Neural crest cell (in vitro differentiated cells): ENCODE results near the gene ANKRD27. TPM values are rescaled to one million over a fixed set of nuclear protein-coding genes. Genes with fewer than 3 reads are reported as not detected.
"Not testable (repeated sequence)": the region's sequence is repeated elsewhere in the genome, so short reads cannot be mapped to it uniquely, and the experiment has no call there.

Source experiments
- DNase-seq: peaks from one replicate; pipeline ENCODE4 v3.0.0; 2021; ENCODE audit warnings: low read depth, mixed read lengths, low spot score
- H3K27ac Mint-ChIP-seq: one replicate; pipeline ENCODE4 v1.8.0; 2021; ENCODE audit warnings: mild to moderate bottlenecking, mixed read lengths; ENCODE audit not compliant: unreplicated experiment
- H3K27me3 Mint-ChIP-seq: 2 replicates; pipeline ENCODE4 v1.8.0; 2021; ENCODE audit warnings: low read depth, mild to moderate bottlenecking, mixed read lengths
- H3K36me3 Mint-ChIP-seq: 2 replicates; pipeline ENCODE4 v1.8.0; 2021; ENCODE audit warnings: low read depth, mild to moderate bottlenecking, mixed read lengths
- H3K4me1 Mint-ChIP-seq: 2 replicates; pipeline ENCODE4 v1.8.0; 2021; ENCODE audit warnings: mixed read lengths
- H3K4me3 Mint-ChIP-seq: one replicate; pipeline ENCODE4 v1.8.0; 2021; ENCODE audit warnings: mild to moderate bottlenecking, mixed read lengths
- H3K9me3 Mint-ChIP-seq: 2 replicates; pipeline ENCODE4 v1.8.0; 2021; ENCODE audit warnings: mixed read lengths
- total RNA-seq: library from RNA; stranded (reverse); gene quantifications from 2 replicates; pipeline ENCODE4 v1.2.1, GENCODE V29; 2021
- TF ChIP-seq, protein P1 (sequence below): fragments of 200-600 bp; sonication (generic); conservative IDR thresholded peaks from 2 replicates; pipeline ENCODE4 v1.5.0; 2021; ENCODE audit warnings: antibody characterized with exemption, mild to moderate bottlenecking

ANKRD27 gene
- total RNA-seq, 1 donor from 2014 or later, result 25.1 TPM

DNA sequence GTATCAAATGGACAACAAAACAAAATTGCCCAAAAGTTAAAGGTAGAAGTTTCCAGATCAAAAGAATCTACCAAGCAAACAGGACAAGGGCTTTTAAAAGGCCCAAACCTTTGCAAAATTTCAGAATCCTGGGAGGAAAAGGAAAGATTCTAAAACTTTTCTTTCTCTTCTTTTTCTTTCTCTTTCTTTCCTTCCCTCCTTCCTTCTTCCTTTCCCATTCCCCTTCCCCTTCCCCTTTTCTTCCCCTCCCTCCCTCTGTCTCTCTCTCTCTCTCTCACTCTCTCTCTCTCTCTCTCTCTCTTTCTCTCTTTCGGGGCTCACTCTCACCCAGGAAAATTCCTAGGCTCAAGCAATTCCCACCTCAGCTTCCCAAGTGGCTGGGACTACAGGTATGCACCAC lies 98.2 kb downstream of the ANKRD27 start:
- DNase-seq, result no peak
- TF ChIP-seq, protein P1, sequence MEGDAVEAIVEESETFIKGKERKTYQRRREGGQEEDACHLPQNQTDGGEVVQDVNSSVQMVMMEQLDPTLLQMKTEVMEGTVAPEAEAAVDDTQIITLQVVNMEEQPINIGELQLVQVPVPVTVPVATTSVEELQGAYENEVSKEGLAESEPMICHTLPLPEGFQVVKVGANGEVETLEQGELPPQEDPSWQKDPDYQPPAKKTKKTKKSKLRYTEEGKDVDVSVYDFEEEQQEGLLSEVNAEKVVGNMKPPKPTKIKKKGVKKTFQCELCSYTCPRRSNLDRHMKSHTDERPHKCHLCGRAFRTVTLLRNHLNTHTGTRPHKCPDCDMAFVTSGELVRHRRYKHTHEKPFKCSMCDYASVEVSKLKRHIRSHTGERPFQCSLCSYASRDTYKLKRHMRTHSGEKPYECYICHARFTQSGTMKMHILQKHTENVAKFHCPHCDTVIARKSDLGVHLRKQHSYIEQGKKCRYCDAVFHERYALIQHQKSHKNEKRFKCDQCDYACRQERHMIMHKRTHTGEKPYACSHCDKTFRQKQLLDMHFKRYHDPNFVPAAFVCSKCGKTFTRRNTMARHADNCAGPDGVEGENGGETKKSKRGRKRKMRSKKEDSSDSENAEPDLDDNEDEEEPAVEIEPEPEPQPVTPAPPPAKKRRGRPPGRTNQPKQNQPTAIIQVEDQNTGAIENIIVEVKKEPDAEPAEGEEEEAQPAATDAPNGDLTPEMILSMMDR, result no peak
- peaks cover 19% of the 10 kb centered on the region for H3K27me3 Mint-ChIP-seq
- H3K4me1 Mint-ChIP-seq, result peaks cover 8% of the 10 kb centered on the region
- no peaks in the 10 kb centered on the region for H3K36me3 Mint-ChIP-seq
- no peak overlapping the region for H3K4me3 Mint-ChIP-seq
- no peaks in the 10 kb centered on the region for H3K9me3 Mint-ChIP-seq
- H3K27ac Mint-ChIP-seq, result no peak overlapping the region

DNA sequence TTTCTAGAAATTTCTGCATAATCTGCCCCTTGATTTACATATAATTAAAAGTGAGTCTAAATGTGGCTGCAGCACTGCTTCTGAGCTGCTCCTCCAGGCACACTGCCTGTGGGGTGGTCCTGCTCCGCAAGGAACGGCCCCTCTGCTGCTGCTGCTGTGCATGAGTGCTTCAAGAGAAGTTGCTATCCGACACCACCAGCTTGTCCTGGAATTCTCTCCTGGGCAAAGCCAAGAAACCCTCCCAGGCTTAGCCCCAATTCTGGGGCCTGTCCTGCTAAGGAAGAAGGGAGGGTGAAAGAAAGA lies 101.5 kb downstream of the ANKRD27 start:
- Mint-ChIP-seq H3K4me3 (no peak overlapping the region), H3K36me3 (no peaks in the 10 kb centered on the region), H3K4me1 (peaks cover 6% of the 10 kb centered on the region), H3K27me3 (peaks cover 19% of the 10 kb centered on the region), H3K27ac (no peak overlapping the region), H3K9me3 (no peaks in the 10 kb centered on the region)
- no peak for DNase-seq
- TF ChIP-seq, protein P1, result no peak

DNA sequence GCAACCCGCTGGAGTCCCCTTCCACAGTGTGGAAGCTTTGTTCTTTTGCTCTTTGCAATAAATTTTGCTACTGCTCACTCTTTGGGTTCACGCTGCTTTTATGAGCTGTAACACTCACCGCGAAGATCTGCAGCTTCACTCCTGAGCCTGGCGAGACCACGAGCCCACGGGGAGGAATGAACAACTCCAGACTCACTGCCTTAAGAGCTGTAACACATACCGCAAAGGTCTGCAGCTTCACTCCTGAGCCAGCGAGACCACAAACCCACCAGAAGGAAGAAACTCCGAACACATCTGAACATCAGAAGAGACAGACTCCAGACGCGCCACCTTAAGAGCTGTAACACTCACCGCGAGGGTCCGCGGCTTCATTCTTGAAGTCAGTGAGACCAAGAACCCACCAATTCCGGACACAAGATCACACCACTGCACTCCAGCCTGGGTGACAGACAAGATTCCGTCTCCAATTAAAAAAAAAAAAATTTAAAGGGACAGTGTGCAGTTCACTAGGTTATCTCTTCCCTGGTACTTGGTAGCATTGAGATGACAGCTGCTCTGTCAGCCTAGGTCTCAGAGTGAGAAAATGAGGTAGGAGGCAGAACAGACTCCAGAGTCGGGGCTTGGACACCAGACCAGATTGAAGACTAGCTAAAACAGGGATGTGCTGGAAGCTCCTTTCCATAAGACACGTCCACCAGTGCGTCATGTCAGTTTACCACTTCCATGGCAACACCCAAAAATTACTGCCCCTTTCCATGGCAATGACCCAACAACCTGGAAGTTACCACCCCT lies 102.1 kb downstream of the ANKRD27 start:
- H3K27ac Mint-ChIP-seq, H3K4me1 Mint-ChIP-seq, H3K9me3 Mint-ChIP-seq, DNase-seq, H3K4me3 Mint-ChIP-seq, H3K36me3 Mint-ChIP-seq: not testable (repeated sequence)
- peaks cover 14% of the 10 kb centered on the region for H3K27me3 Mint-ChIP-seq

DNA sequence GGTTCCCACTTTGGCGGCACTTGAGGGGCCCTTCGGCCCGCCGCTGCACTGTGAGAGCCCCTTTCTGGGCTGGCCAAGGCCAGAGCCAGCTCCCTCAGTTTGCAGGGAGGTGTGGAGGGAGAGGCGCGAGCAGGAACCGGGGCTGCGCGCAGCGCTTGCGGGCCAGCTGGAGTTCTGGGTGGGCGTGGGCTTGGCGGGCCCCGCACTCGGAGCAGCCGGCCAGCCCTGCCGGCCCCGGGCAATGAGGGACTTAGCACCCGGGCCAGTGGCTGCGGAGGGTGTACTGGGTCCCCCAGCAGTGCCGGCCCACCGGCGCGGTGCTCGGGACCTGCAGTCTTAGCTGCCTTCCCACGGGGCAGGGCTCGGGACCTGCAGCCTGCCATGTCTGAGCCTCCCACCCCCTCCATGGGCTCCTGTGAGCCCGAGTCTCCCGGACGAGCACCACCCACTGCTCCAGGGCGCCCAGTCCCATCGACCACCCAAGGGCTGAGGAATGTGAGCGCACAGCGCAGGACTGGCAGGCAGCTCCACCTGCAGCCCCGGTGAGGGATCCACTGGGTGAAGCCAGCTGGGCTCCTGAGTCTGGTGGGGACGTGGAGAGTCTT lies 103.4 kb downstream of the ANKRD27 start:
- H3K27me3 Mint-ChIP-seq, DNase-seq, H3K27ac Mint-ChIP-seq, H3K4me3 Mint-ChIP-seq, H3K36me3 Mint-ChIP-seq, H3K4me1 Mint-ChIP-seq, H3K9me3 Mint-ChIP-seq: not testable (repeated sequence)

DNA sequence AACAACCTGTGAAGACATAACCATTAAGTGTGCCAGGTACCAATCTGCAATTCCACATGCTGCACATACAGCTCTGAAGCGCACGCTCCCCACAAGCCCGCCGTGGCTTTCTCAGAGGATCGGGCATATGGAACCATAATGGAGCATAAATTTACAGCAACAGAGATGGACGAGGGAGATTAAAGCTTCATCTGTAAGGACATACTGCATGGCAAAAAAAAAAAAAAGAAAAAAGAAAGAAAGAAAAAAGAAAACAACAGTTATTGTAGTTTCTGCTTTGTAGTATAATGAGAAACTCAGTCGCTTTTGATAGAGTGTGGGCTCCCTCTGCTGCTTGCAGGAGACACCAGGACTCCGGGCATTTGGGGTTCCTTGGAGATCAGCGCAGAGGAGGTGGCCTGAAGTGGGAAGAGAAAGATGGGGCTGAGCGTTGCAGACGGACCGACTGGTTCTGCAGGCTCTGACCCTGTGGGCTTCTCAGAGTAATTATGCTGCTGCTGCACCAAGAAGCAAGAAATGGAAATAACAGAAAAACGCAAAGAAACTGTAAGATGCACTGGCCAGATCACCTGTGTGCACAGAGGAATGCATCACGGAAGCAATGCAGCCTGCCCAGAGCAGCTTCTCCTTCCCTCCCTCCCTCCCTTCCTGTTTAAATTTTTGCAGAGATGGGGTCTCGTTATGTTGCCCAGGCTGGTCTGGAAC lies 104.7 kb downstream of the ANKRD27 start:
- Mint-ChIP-seq H3K36me3 (no peaks in the 10 kb centered on the region), H3K27ac (no peak overlapping the region), H3K4me1 (peaks cover 6% of the 10 kb centered on the region), H3K27me3 (peaks cover 9% of the 10 kb centered on the region), H3K4me3 (no peak overlapping the region), H3K9me3 (no peaks in the 10 kb centered on the region)
- TF ChIP-seq, protein P1, result peak; percentile 77
- DNase-seq, result peak; percentile 32

DNA sequence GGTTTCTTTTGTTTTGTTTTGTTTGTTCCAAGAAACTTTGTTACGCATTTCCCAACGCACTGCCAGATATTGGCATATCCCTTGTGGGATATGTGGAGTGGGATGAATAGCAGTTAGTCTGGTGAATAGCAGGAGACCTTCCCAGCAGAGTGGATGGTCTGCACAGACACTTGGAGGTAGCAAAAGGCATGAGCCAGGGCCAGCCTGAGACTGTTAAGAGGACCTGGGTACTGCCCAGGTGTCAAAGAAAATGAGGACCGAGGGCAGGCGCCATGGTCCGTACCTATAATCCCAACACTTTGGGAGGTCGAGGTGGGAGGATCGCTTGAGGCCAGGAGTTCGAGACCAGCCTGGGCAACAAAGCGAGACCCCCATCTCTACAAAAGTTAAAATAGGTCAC lies 107.5 kb downstream of the ANKRD27 start:
- peaks cover 6% of the 10 kb centered on the region for H3K27me3 Mint-ChIP-seq
- peaks cover 6% of the 10 kb centered on the region for H3K4me1 Mint-ChIP-seq
- TF ChIP-seq, protein P1, result no peak
- no peak overlapping the region for H3K4me3 Mint-ChIP-seq
- H3K27ac Mint-ChIP-seq, result no peak overlapping the region
- H3K9me3 Mint-ChIP-seq, result no peaks in the 10 kb centered on the region
- no peak for DNase-seq
- no peaks in the 10 kb centered on the region for H3K36me3 Mint-ChIP-seq
